Measurements from ENCODE around the gene MAEA.
A peak's percentile ranks its signal among the peaks of the same experiment; 100 is the strongest.
"Not testable (repeated sequence)": the region's sequence is repeated elsewhere in the genome, so short reads cannot be mapped to it uniquely, and the experiment has no call there.

MAEA gene

GRCh38 chr4:1321946-1322650 lies 32.4 kb downstream of the MAEA start:
- ATAC-seq (no peak), DNase-seq (no peak)

DNA sequence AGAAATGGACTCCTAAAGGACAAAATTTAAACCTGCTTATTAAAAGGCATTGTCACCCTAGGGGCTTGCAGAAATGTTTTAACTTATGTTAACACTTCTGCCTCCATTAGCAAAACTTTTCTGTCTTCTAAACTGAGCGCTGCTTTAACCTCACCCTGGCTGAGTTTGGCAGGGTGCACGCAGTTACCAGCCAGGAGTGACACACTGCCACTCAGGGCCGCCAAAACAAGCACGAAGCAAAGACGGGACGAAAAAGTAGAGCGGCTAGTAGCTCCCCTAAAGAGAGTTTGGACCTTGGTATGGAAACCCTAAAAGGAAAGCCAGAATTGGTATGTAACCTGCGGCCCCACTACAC lies 33.6 kb downstream of the MAEA start:
- ATAC-seq (no peak), DNase-seq (no peak)

- DNase-seq: no peak
- no peak for ATAC-seq
Measured at GRCh38 chr4:1323635-1324442, 34.1 kb downstream of the MAEA start.

- not testable (repeated sequence) for ATAC-seq, DNase-seq
Measured at GRCh38 chr4:1324443-1325175, 34.9 kb downstream of the MAEA start.

DNA sequence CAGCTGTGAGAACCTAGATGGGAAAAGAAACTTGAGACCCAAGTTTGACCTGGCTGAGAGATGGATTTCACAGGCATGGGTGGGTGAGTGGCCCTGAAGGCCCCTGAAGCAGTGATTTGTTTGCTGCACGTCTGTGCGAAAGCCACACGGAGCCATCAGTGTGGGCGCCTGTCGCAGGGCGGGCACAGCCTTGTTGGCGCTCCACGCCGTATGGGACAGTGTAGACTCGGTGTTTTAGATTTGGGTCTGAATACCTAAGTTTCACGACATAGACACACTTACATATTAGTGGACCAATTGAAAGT lies 35.4 kb downstream of the MAEA start:
- DNase-seq (no peak), ATAC-seq (no peak)

GRCh38 chr4:1325681-1326635 lies 36.3 kb downstream of the MAEA start:
- DNase-seq (no peak), ATAC-seq (no peak)

- DNase-seq (no peak), ATAC-seq (no peak)
Measured at GRCh38 chr4:1326751-1327525, 37.2 kb downstream of the MAEA start.

GRCh38 chr4:1327526-1328266 lies 38.0 kb downstream of the MAEA start:
- ATAC-seq: no peak
- no peak for DNase-seq

GRCh38 chr4:1328267-1329155 lies 38.8 kb downstream of the MAEA start:
- DNase-seq (no peak), ATAC-seq (no peak)

- DNase-seq (no peak), ATAC-seq (no peak)
Measured at GRCh38 chr4:1329408-1330371, 40.0 kb downstream of the MAEA start.

- DNase-seq (peak; percentile 61), ATAC-seq (peak; percentile 85)
Measured at GRCh38 chr4:1330761-1331590, 41.3 kb downstream of the MAEA start.

- DNase-seq (no peak), ATAC-seq (no peak)
Measured at GRCh38 chr4:1331591-1332353, 42.1 kb downstream of the MAEA start.

DNA sequence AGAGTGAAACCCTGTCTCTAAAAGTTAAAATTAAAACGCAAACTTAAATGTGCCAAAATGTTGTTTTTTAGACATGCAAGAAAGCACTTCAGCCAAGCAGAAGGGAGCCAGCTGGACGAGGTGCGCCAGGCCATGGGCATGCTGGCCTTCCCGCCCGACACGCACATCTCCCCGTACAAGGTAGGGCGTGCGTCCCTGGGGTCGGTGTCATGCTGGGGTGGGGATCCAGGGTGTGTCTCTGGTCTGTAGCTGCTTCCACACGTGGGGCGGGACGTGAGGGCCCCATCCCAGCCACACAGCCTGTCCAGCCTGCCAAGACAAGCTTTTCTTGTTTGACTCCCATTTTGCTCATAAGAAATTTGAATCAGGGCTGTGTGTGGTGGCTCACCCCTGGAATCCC lies 43.0 kb downstream of the MAEA start:
- ATAC-seq (no peak), DNase-seq (no peak)

DNA sequence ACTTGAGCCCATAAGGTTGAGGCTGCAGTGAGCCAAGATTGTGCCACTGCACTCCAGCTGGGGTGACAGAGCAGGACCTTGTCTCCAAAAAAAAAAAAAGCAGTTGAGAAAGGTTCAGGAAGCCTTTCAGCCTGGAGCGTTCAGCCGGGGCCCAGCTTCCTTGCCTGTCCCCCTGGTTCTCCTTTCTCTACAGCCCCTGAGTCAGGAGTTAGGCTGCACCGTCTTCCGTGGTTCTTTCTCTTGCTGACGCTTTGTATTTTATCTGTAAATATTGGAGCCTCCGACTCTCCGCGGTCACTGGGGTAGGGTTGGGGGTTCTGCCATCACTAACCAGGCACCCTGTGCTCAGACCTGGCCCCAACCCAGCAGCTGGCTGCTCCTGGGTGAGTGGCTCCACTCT lies 43.6 kb downstream of the MAEA start:
- ATAC-seq (no peak), DNase-seq (no peak)

GRCh38 chr4:1333851-1334578 lies 44.3 kb downstream of the MAEA start:
- ATAC-seq, DNase-seq: not testable (repeated sequence)

DNA sequence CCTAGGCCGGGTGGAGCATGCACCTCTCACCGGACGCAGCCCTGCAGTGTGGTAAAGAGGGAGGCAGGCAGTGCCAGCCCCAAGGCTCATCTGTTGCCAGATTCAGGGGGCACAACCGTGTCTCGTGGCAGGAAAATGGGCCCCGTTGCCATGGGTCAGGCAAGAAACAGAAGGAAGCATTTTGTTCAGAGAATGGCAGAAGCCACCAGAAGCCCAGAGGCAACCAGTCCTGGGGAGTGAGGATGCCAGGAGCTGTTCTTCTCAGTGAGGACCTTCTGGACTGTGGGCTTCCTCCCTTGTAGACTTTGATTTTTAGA lies 44.8 kb downstream of the MAEA start:
- ATAC-seq: no peak

More for the DNA sequence above, 44.8 kb downstream of the MAEA start:
- DNase-seq: no peak

Measured in stimulated activated naive CD8-positive, alpha-beta T cell treated with anti-CD3 and anti-CD28 coated beads, Interleukin-15, Interleukin-2, amounts not matched to agents 100 U/mL and 50 U/mL, for 24 hours (primary cell).